SK-N-SH (cell line): ENCODE results near the gene DZIP1L.

Experiments
- CHD2 ChIP-seq: fragments of 150-350 bp; IDR thresholded peaks from 2 replicates; pipeline ENCODE4 v1.6.1; 2018; ENCODE audit warnings: low read length; ENCODE audit not compliant: partially characterized antibody
- CTCF ChIP-seq: fragments of 200-600 bp; sonication (generic); IDR thresholded peaks from 2 replicates; pipeline ENCODE4 v1.6.1; 2017; ENCODE audit warnings: antibody characterized with exemption, mild to moderate bottlenecking, moderate library complexity
- JUND ChIP-seq: IDR thresholded peaks from 2 replicates; pipeline ENCODE4 v1.4.0; 2012
- POLR2AphosphoS5 ChIP-seq: IDR thresholded peaks from 2 replicates; pipeline ENCODE4 v1.6.1; 2012; ENCODE audit warnings: low read depth, low read length
- SMC3 ChIP-seq: IDR thresholded peaks from 2 replicates; pipeline ENCODE4 v1.6.1; 2012; ENCODE audit warnings: low read depth, low read length, improper control_type of control experiment
- TAF1 ChIP-seq: IDR thresholded peaks from 2 replicates; pipeline ENCODE4 v1.6.1; 2012; ENCODE audit warnings: low read depth, mild to moderate bottlenecking, low read length, moderate library complexity, borderline replicate concordance
- TCF12 ChIP-seq: IDR thresholded peaks from 2 replicates; pipeline ENCODE4 v1.4.0; 2012
- YY1 ChIP-seq: IDR thresholded peaks from 2 replicates; pipeline ENCODE4 v1.4.0; 2012; ENCODE audit warnings: low read depth, mild to moderate bottlenecking
- TF ChIP-seq, protein P1 (sequence below): IDR thresholded peaks from 2 replicates; pipeline ENCODE4 v1.6.1; 2012; ENCODE audit warnings: mild to moderate bottlenecking, low read depth, low read length, moderate library complexity

- TF ChIP-seq CTCF (no peak), POLR2AphosphoS5 (no peak), CHD2 (no peak), SMC3 (no peak), TCF12 (no peak), TAF1 (no peak), JUND (no peak), YY1 (no peak)
- TF ChIP-seq, protein P1, sequence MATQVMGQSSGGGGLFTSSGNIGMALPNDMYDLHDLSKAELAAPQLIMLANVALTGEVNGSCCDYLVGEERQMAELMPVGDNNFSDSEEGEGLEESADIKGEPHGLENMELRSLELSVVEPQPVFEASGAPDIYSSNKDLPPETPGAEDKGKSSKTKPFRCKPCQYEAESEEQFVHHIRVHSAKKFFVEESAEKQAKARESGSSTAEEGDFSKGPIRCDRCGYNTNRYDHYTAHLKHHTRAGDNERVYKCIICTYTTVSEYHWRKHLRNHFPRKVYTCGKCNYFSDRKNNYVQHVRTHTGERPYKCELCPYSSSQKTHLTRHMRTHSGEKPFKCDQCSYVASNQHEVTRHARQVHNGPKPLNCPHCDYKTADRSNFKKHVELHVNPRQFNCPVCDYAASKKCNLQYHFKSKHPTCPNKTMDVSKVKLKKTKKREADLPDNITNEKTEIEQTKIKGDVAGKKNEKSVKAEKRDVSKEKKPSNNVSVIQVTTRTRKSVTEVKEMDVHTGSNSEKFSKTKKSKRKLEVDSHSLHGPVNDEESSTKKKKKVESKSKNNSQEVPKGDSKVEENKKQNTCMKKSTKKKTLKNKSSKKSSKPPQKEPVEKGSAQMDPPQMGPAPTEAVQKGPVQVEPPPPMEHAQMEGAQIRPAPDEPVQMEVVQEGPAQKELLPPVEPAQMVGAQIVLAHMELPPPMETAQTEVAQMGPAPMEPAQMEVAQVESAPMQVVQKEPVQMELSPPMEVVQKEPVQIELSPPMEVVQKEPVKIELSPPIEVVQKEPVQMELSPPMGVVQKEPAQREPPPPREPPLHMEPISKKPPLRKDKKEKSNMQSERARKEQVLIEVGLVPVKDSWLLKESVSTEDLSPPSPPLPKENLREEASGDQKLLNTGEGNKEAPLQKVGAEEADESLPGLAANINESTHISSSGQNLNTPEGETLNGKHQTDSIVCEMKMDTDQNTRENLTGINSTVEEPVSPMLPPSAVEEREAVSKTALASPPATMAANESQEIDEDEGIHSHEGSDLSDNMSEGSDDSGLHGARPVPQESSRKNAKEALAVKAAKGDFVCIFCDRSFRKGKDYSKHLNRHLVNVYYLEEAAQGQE: no peak
These were observed 12.4 kb upstream of the DZIP1L start for GRCh38 chr3:138127636-138128365.
